Activated T-cell treated with anti-CD3 and anti-CD28 coated beads, Interleukin-2, amount 50 U/mL, for 48 hours (primary cell): ENCODE data around the gene NAT10.
A peak's percentile ranks its signal among the peaks of the same experiment; 100 is the strongest.

Source experiments
- DNase-seq, 2 experiments: peaks; one replicate each; pipeline ENCODE4 v3.0.0-alpha.2; 2020

The NAT10 gene

GRCh38 chr11:34191578-34191977 lies 86.1 kb downstream of the NAT10 start:
- DNase-seq, result no peak

GRCh38 chr11:34192481-34193401 lies 87.3 kb downstream of the NAT10 start:
- DNase-seq, result peak in 1 of 2 experiments; percentile 46

- DNase-seq, result no peak
These were observed 89.3 kb downstream of the NAT10 start for GRCh38 chr11:34194576-34195335.
